Natural killer cell (primary cell): ENCODE measurements around the gene BRSK1. TPM values are rescaled to one million over a fixed set of nuclear protein-coding genes. Genes with fewer than 3 reads are reported as not detected.

Source experiments
- ATAC-seq, 3 donors: fragments of 150-1000 bp in 2 of 3; fragments of 200-7000 bp in 1 of 3; cut with Tn5 transposase; 1 replicate in 1 of 3; 2 replicates in 2 of 3; pipeline ENCODE4 v1.10.0; 2021; ENCODE audit warnings: mild to moderate bottlenecking in 2 of 3, moderate library complexity in 2 of 3
- DNase-seq, 2 donors: peaks; one replicate each; pipeline versions ENCODE4 v3.0.0 to v3.0.0-alpha.2; 2013 to 2021; ENCODE audit warnings: mixed read lengths in 1 of 2
- H3K27ac ChIP-seq: one replicate; pipeline ENCODE4 v1.5.1; 2013; ENCODE audit warnings: mild to moderate bottlenecking, low read length
- H3K27me3 ChIP-seq: one replicate; pipeline ENCODE4 v1.6.1; 2013; ENCODE audit warnings: low read length; ENCODE audit not compliant: control insufficient read depth, insufficient read depth
- H3K36me3 ChIP-seq: one replicate; pipeline ENCODE4 v1.6.1; 2013; ENCODE audit warnings: low read length; ENCODE audit not compliant: control insufficient read depth, insufficient read depth
- H3K4me1 ChIP-seq: one replicate; pipeline ENCODE4 v1.6.1; 2013; ENCODE audit warnings: low read length; ENCODE audit not compliant: control insufficient read depth, insufficient read depth
- H3K4me3 ChIP-seq: one replicate; pipeline ENCODE4 v1.5.1; 2013; ENCODE audit warnings: low read length
- H3K9me3 ChIP-seq: one replicate; pipeline ENCODE4 v1.6.1; 2013; ENCODE audit warnings: low read length; ENCODE audit not compliant: control insufficient read depth, insufficient read depth
- H3K27ac Mint-ChIP-seq, 2 donors: one replicate each; pipeline ENCODE4 v1.8.0; 2022; ENCODE audit warnings: mild to moderate bottlenecking in 2 of 2, mixed read lengths in 2 of 2, moderate library complexity in 1 of 2
- H3K27me3 Mint-ChIP-seq, 2 donors: one replicate each; pipeline ENCODE4 v1.8.0; 2022; ENCODE audit warnings: low read depth in 2 of 2, mixed read lengths in 2 of 2
- H3K36me3 Mint-ChIP-seq: one replicate; pipeline ENCODE4 v1.8.0; 2022; ENCODE audit warnings: mixed read lengths
- H3K4me1 Mint-ChIP-seq, 2 donors: one replicate each; pipeline ENCODE4 v1.8.0; 2022; ENCODE audit warnings: mixed read lengths in 2 of 2
- H3K4me3 Mint-ChIP-seq: one replicate; pipeline ENCODE4 v1.8.0; 2022; ENCODE audit warnings: mild to moderate bottlenecking, moderate library complexity, mixed read lengths
- H3K9me3 Mint-ChIP-seq, 2 donors: one replicate each; pipeline ENCODE4 v1.8.0; 2022; ENCODE audit warnings: mixed read lengths in 2 of 2
- CTCF ChIP-seq: fragments of 200-600 bp; IDR thresholded peaks from one replicate; pipeline ENCODE4 v1.8.0; 2022; ENCODE audit warnings: antibody characterized with exemption
- WGBS: methylation state at CpG from one replicate; pipeline ENCODE4 v1.1.7; 2013; ENCODE audit warnings: missing lambda C conversion rate; ENCODE audit not compliant: insufficient coverage; 5-methylcytosine and 5-hydroxymethylcytosine counted together
- intact Hi-C: fragments of 100-400 bp; cut with micrococcal nuclease; formaldehyde crosslinking; loops from one replicate; pipeline ENCODE4 v1.14.2; 2022
- total RNA-seq, 4 donors: library from RNA; stranded (reverse); fragments of 120-200 nt in 1 of 4; gene quantifications; one replicate each; pipeline versions ENCODE4 v1.2.3 to v1.2.4, GENCODE V29; 2013 to 2022

The BRSK1 gene
- total RNA-seq, 3 donors from 2014 or later (not counting 1 experiment from before 2014, with no cell fraction given) = 6.0 to 9.8 (median 6.5) TPM

GRCh38 chr19:55350620-55351315 is 67.0 kb downstream of the BRSK1 start:
- TF ChIP-seq CTCF = no peak

GRCh38 chr19:55352040-55352439 is 68.2 kb downstream of the BRSK1 start:
- Histone ChIP-seq H3K4me3 (no peak overlapping the region), H3K36me3 (no peaks in the 10 kb centered on the region), H3K27ac (no peak overlapping the region), H3K27me3 (peaks cover 28% of the 10 kb centered on the region), H3K9me3 (no peaks in the 10 kb centered on the region), H3K4me1 (peaks cover 21% of the 10 kb centered on the region)
- ATAC-seq (no peak), DNase-seq (no peak)
- 44% methylated on average over 6 of the region's 6 CpGs for WGBS
- Mint-ChIP-seq H3K9me3 (no peaks in the 10 kb centered on the region), H3K36me3 (no peaks in the 10 kb centered on the region), H3K4me1 (peaks cover 4 to 31% of the 10 kb centered on the region in 2 donors), H3K27me3 (peaks cover 25 to 32% of the 10 kb centered on the region in 2 donors), H3K27ac (peak overlapping the region in 1 of 2 donors; percentile 77), H3K4me3 (no peak overlapping the region)
- no peak for TF ChIP-seq CTCF
- intact Hi-C loops = no loop called here

More at GRCh38 chr19:55350620-55351315, 67.0 kb downstream of the BRSK1 start:
- intact Hi-C loops = no loop called here
- Mint-ChIP-seq H3K4me1 (peaks cover 4 to 31% of the 10 kb centered on the region in 2 donors), H3K27me3 (peaks cover 22 to 31% of the 10 kb centered on the region in 2 donors), H3K27ac (peak overlapping the region in 1 of 2 donors; percentile 74), H3K36me3 (no peaks in the 10 kb centered on the region), H3K4me3 (no peak overlapping the region), H3K9me3 (no peaks in the 10 kb centered on the region)
- H3K27me3 ChIP-seq = peaks cover 28% of the 10 kb centered on the region
- no peak overlapping the region for H3K27ac ChIP-seq
- no peak overlapping the region for H3K4me3 ChIP-seq
- WGBS = 64% methylated on average over 11 of the region's 11 CpGs
- no peaks in the 10 kb centered on the region for H3K36me3 ChIP-seq
- H3K4me1 ChIP-seq = peaks cover 21% of the 10 kb centered on the region
- DNase-seq = no peak
- H3K9me3 ChIP-seq = no peaks in the 10 kb centered on the region
- ATAC-seq = no peak

- Mint-ChIP-seq H3K4me3 (peak overlapping the region; percentile 60), H3K9me3 (no peaks in the 10 kb centered on the region), H3K36me3 (no peaks in the 10 kb centered on the region), H3K27ac (peak overlapping the region in 1 of 2 donors; percentile 77), H3K27me3 (peaks cover 31 to 37% of the 10 kb centered on the region in 2 donors), H3K4me1 (peaks cover 4 to 31% of the 10 kb centered on the region in 2 donors)
- Histone ChIP-seq H3K27ac (no peak overlapping the region), H3K36me3 (no peaks in the 10 kb centered on the region), H3K27me3 (peaks cover 28% of the 10 kb centered on the region), H3K9me3 (no peaks in the 10 kb centered on the region), H3K4me1 (peaks cover 21% of the 10 kb centered on the region), H3K4me3 (no peak overlapping the region)
- intact Hi-C loops = no loop called here
- WGBS = 75% methylated on average over 25 of the region's 25 CpGs
- ATAC-seq (no peak), DNase-seq (no peak)
- no peak for TF ChIP-seq CTCF
Observed at GRCh38 chr19:55352549-55353145, 68.8 kb downstream of the BRSK1 start.
